Mesodermal cell (in vitro differentiated cells): ENCODE results near the gene RCL1.

Experiments
- H3K27ac ChIP-seq: 2 replicates; pipeline ENCODE4 v1.7.0; 2013; ENCODE audit warnings: mild to moderate bottlenecking, low read depth, low read length, moderate library complexity; ENCODE audit not compliant: severe bottlenecking
- H3K36me3 ChIP-seq: 2 replicates; pipeline ENCODE4 v1.7.1; 2013; ENCODE audit warnings: mild to moderate bottlenecking, low read length, moderate library complexity; ENCODE audit not compliant: control insufficient read depth, insufficient read depth
- H3K4me1 ChIP-seq: one replicate; pipeline ENCODE4 v1.7.1; 2013; ENCODE audit warnings: mild to moderate bottlenecking, low read length; ENCODE audit not compliant: insufficient read depth, control insufficient read depth, poor library complexity, severe bottlenecking
- H3K4me3 ChIP-seq: 2 replicates; pipeline ENCODE4 v1.7.0; 2013; ENCODE audit warnings: low read length, control low read depth, mild to moderate bottlenecking; ENCODE audit not compliant: insufficient read depth, poor library complexity, severe bottlenecking; ENCODE audit errors: extremely low read depth
- H3K9me3 ChIP-seq: 2 replicates; pipeline ENCODE4 v1.7.1; 2013; ENCODE audit warnings: mild to moderate bottlenecking, low read length, moderate library complexity; ENCODE audit not compliant: control insufficient read depth
- WGBS, 2 experiments: methylation state at CpG; one replicate each; pipeline ENCODE4 v1.1.5; 2013; ENCODE audit warnings: missing lambda C conversion rate in 2 of 2; ENCODE audit not compliant: insufficient coverage in 2 of 2; 5-methylcytosine and 5-hydroxymethylcytosine counted together

The RCL1 gene

GRCh38 chr9:4831119-4831518, 38.4 kb downstream of the RCL1 start:
- Histone ChIP-seq H3K4me1 (peaks cover 27% of the 10 kb centered on the region), H3K27ac (no peak overlapping the region), H3K9me3 (no peaks in the 10 kb centered on the region), H3K4me3 (no peak overlapping the region), H3K36me3 (peaks cover 8% of the 10 kb centered on the region)
- whole genome bisulfite sequencing, 2 experiments = 86 to 94% methylated on average over 2 to 4 of the region's 5 CpGs

DNA sequence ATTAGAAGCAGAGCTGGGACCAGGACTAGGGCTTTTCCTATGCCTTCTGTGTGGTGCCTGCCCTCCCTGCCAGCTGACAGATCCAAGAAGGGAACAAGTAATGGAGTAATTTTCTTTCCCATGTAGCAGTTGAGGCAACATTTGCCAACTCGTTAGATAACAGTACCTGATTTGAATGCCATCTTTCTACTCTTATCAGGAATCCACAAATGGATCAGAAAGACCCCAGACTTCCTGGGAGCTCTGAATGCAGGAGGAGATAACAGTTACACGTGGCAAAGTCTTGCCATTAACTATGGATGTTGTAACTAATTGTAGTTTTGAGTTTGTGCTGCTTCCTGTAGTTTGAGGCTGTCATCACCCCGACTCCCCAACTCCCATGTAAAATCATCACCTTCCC, 39.2 kb downstream of the RCL1 start:
- Histone ChIP-seq H3K4me1 (peaks cover 27% of the 10 kb centered on the region), H3K9me3 (no peaks in the 10 kb centered on the region), H3K4me3 (no peak overlapping the region), H3K36me3 (peaks cover 14% of the 10 kb centered on the region), H3K27ac (peak overlapping the region; percentile 96)
- no CpG with 5 or more reads among the region's 3 CpGs for WGBS, 2 experiments

GRCh38 chr9:4832786-4833579, 40.2 kb downstream of the RCL1 start:
- 95 to 100% methylated on average over 2 to 3 of the region's 7 CpGs for whole genome bisulfite sequencing, 2 experiments
- H3K9me3 ChIP-seq = no peaks in the 10 kb centered on the region
- peaks cover 14% of the 10 kb centered on the region for H3K36me3 ChIP-seq
- peak overlapping the region; percentile 96 for H3K27ac ChIP-seq
- peaks cover 27% of the 10 kb centered on the region for H3K4me1 ChIP-seq
- H3K4me3 ChIP-seq = no peak overlapping the region

DNA sequence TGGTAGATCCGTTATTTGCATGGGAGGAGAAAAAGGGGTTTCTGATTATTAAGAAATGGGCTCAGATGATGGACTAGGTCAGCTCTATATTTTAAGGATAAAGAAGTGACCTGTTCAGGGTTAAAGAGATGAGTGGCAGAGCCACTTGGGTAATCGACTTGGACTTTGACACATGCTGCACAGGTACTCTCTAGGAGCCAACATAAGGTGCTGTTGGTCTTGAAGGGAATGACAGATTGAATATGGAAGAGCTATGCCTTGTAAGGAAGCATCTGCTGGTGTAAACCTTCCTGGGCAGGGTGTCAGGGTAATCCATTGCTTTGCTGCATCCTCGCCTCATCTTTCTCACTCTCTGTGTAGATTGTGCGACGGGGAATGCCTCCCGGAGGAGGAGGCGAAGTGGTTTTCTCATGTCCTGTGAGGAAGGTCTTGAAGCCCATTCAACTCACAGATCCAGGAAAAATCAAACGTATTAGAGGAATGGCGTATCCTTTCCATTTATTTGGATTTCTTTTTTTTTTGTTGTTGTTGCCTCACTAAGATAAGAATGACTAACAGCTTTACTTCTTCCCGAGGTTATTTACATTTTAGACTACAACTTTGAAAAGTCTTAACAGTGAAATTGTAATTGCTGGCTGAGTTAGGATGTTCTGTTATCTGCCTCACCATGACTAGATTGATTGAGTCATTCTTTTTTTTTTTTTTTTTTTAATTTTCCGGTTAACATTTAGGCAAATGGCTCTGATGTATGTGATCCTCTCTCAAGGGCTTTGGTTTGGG, 41.2 kb downstream of the RCL1 start:
- peak overlapping the region; percentile 96 for H3K27ac ChIP-seq

GRCh38 chr9:4836676-4837075, 43.9 kb downstream of the RCL1 start:
- Histone ChIP-seq H3K36me3 (peaks cover 21% of the 10 kb centered on the region), H3K4me1 (peaks cover 21% of the 10 kb centered on the region), H3K4me3 (no peak overlapping the region), H3K27ac (no peak overlapping the region), H3K9me3 (no peaks in the 10 kb centered on the region)
- WGBS, 2 experiments = 100% methylated on average over 3 of the region's 3 CpGs; no CpG with 5 or more reads in 1 of the 2 experiments

More for the DNA sequence above, 41.2 kb downstream of the RCL1 start:
- H3K4me1 ChIP-seq = peaks cover 27% of the 10 kb centered on the region
- peaks cover 14% of the 10 kb centered on the region for H3K36me3 ChIP-seq
- no peaks in the 10 kb centered on the region for H3K9me3 ChIP-seq
- 87 to 98% methylated on average over 4 to 6 of the region's 11 CpGs for WGBS, 2 experiments
- H3K4me3 ChIP-seq = no peak overlapping the region

GRCh38 chr9:4837261-4838188, 44.8 kb downstream of the RCL1 start:
- Histone ChIP-seq H3K4me1 (peaks cover 21% of the 10 kb centered on the region), H3K27ac (no peak overlapping the region), H3K36me3 (peaks cover 27% of the 10 kb centered on the region), H3K4me3 (no peak overlapping the region), H3K9me3 (no peaks in the 10 kb centered on the region)
- WGBS, 2 experiments = 90 to 92% methylated on average over 2 of the region's 6 CpGs

DNA sequence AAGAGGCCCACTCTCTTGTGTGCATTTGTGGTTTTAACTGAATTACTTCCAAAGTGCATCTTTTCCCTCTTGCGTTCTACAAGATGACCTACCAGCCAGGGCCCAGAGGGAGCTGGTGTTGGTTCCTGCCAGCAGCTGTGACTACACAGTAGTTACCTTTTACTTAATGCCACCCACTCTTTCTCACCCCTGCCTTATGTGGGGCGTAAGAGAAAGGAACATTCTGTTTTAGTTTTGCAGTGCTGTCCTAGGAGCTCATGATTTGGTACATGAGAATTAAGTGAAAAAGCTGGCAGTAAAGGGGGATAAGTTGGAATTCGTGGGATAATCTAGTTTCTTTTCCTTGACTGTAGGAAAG, 45.4 kb downstream of the RCL1 start:
- WGBS, 2 experiments = 0% methylated on average over 1 of the region's 3 CpGs; no CpG with 5 or more reads in 1 of the 2 experiments
- Histone ChIP-seq H3K9me3 (no peaks in the 10 kb centered on the region), H3K27ac (no peak overlapping the region), H3K36me3 (peaks cover 33% of the 10 kb centered on the region), H3K4me1 (peaks cover 20% of the 10 kb centered on the region), H3K4me3 (no peak overlapping the region)

DNA sequence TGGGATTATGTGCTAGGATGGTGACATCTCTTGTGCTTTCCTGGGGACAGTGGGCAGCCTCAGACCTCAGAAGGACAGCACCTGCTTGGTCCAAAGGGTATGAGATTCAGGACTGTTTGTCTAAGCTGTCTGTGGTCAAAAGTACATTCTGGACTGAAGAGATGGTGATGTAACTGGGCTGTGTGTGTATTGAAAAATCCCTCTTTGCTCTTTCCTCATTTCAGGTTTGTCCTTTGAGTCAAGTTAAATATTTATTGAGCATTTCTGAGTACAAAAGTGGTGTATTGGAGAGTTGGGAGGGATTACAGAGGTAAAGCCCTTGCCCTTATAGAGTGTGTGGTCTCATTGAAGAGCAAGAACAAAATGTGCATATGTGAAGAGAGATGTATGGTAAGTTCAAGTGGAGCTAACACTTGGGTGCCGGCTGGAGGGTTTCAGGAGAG, 46.7 kb downstream of the RCL1 start:
- Histone ChIP-seq H3K4me1 (peaks cover 9% of the 10 kb centered on the region), H3K4me3 (no peak overlapping the region), H3K27ac (no peak overlapping the region), H3K36me3 (peaks cover 39% of the 10 kb centered on the region), H3K9me3 (no peaks in the 10 kb centered on the region)
- 89 to 100% methylated on average over 1 of the region's 1 CpG for WGBS, 2 experiments

GRCh38 chr9:4840018-4840417, 47.3 kb downstream of the RCL1 start:
- peaks cover 3% of the 10 kb centered on the region for H3K4me1 ChIP-seq
- H3K27ac ChIP-seq = no peak overlapping the region
- WGBS, 2 experiments = 96 to 100% methylated on average over 2 of the region's 4 CpGs
- H3K4me3 ChIP-seq = no peak overlapping the region
- H3K36me3 ChIP-seq = peaks cover 44% of the 10 kb centered on the region
- H3K9me3 ChIP-seq = no peaks in the 10 kb centered on the region

- Histone ChIP-seq H3K4me1 (peaks cover 3% of the 10 kb centered on the region), H3K9me3 (no peaks in the 10 kb centered on the region), H3K4me3 (no peak overlapping the region), H3K27ac (no peak overlapping the region), H3K36me3 (peaks cover 50% of the 10 kb centered on the region)
- WGBS, 2 experiments = no CpG with 5 or more reads among the region's 2 CpGs
Measured at GRCh38 chr9:4842213-4842612, 49.5 kb downstream of the RCL1 start.
